ENCODE data around the gene THSD7A. TPM values are rescaled to one million over a fixed set of nuclear protein-coding genes. Genes with fewer than 3 reads are reported as not detected.

THSD7A gene
- total and polyA plus RNA-seq, 2 of the 4 experiments (the other 2 are of a cell fraction) = 0.02 to 0.18 TPM

GRCh38 chr7:11434366-11434765 is 397.6 kb downstream of the THSD7A start:
- Histone ChIP-seq H3K27me3 (ENCODE audit: control insufficient read depth, insufficient read depth, low read length) (no peaks in the 10 kb centered on the region), H3K4ac (ENCODE audit: low read depth, low read length) (no peak overlapping the region), H2BK15ac (ENCODE audit: low read depth, low read length) (no peak overlapping the region), H3K9ac (ENCODE audit: low read depth, low read length) (no peak overlapping the region), H4K91ac (ENCODE audit: insufficient read depth, low read depth, low read length) (no peak overlapping the region), H3K4me2 (ENCODE audit: low read depth, low read length) (no peak overlapping the region), H4K20me1 (ENCODE audit: insufficient read depth, low read length) (no peaks in the 10 kb centered on the region), H3K23ac (ENCODE audit: low read depth, low read length) (no peak overlapping the region), H2AFZ (replicated peaks; ENCODE audit: low read length, poor library complexity) (no peak overlapping the region), H2BK120ac (ENCODE audit: low read depth, low read length) (no peak overlapping the region), H2AK9ac (replicated peaks; ENCODE audit: low read depth, low read length, poor library complexity) (no peak overlapping the region), H3K79me1 (ENCODE audit: low read depth in 1 of 2, low read length in 2 of 2) (no peaks in the 10 kb centered on the region), H4K8ac (ENCODE audit: low read depth in 2 of 2, low read length in 2 of 2) (no peak overlapping the region), H3K18ac (ENCODE audit: low read depth, low read length) (no peak overlapping the region), H3K56ac (ENCODE audit: extremely low read depth, insufficient read depth, low read length) (no peak overlapping the region), H2BK20ac (ENCODE audit: low read depth, low read length) (no peak overlapping the region), H3K4me3 (ENCODE audit: insufficient read depth, low read depth, low read length) (no peak overlapping the region), H3K9me1 (ENCODE audit: insufficient read depth, low read length) (no peaks in the 10 kb centered on the region), H3K27ac (ENCODE audit: insufficient read depth, low read length) (no peak overlapping the region), H2AK5ac (ENCODE audit: low read depth, low read length) (no peak overlapping the region), H3K36me3 (ENCODE audit: control insufficient read depth, insufficient read depth, low read length) (no peaks in the 10 kb centered on the region), H4K5ac (ENCODE audit: low read depth, low read length) (no peak overlapping the region), H2BK5ac (ENCODE audit: low read depth, low read length, poor library complexity, severe bottlenecking) (no peak overlapping the region), H3K14ac (replicated peaks; ENCODE audit: low read depth, low read length) (no peak overlapping the region), H3K9me3 (ENCODE audit: control insufficient read depth, insufficient read depth, low read length) (no peaks in the 10 kb centered on the region), H3K4me1 (ENCODE audit: control insufficient read depth, insufficient read depth, low read length) (no peaks in the 10 kb centered on the region)
- intact Hi-C loops (cut with micrococcal nuclease) (no loop called here), dilution Hi-C loops (cut with HindIII; ENCODE audit: low sequenced_read_pairs, unreplicated experiment) (no loop called here), in situ Hi-C loops (cut with MboI; ENCODE audit: low sequenced_read_pairs) (loop anchor here (25.0 kb wide), 3 partner anchors 628 to 1053 kb away; no protein-coding TSS in a partner anchor)
- ATAC-seq (ENCODE audit: low read depth) (no peak), DNase-seq (no peak)
- CTCF ChIA-PET = no interaction called here
- POLR2A ChIA-PET (ENCODE audit: unreplicated experiment) = no interaction called here
- TF ChIP-seq ELK1 (IDR thresholded peaks at IDR 0.05; ENCODE audit: borderline replicate concordance, low read depth, low read length) (no peak), RAD21 (IDR thresholded peaks at IDR 0.05; ENCODE audit: low read length) (no peak), MAZ (IDR thresholded peaks at IDR 0.05; ENCODE audit: borderline replicate concordance, low read depth, low read length) (no peak), BHLHE40 (IDR thresholded peaks at IDR 0.05; ENCODE audit: low read depth, low read length) (no peak), MAFK (IDR thresholded peaks at IDR 0.05; ENCODE audit: low read depth, low read length) (no peak), CHD1 (IDR thresholded peaks at IDR 0.05; ENCODE audit: low read depth, low read length) (no peak), FOS (IDR thresholded peaks at IDR 0.05; ENCODE audit: low read depth, low read length) (no peak), USF2 (IDR thresholded peaks at IDR 0.05; ENCODE audit: low read depth, low read length) (no peak), CEBPB (IDR thresholded peaks at IDR 0.05; ENCODE audit: low read depth, low read length) (no peak), RFX5 (IDR thresholded peaks at IDR 0.05; ENCODE audit: low read depth, low read length) (no peak), MXI1 (IDR thresholded peaks at IDR 0.05; ENCODE audit: borderline replicate concordance, low read depth, low read length) (no peak), POLR2A (IDR thresholded peaks at IDR 0.05; ENCODE audit: low read depth, low read length) (no peak), RCOR1 (IDR thresholded peaks at IDR 0.05; ENCODE audit: insufficient replicate concordance, low read length) (no peak), SMC3 (IDR thresholded peaks at IDR 0.05; ENCODE audit: low read depth, low read length) (no peak), CTCF (conservative IDR thresholded peaks at IDR 0.05; ENCODE audit: low read depth, low read length) (no peak)
- no TSS peak for BruUV-seq (replicated peaks)

All from IMR-90 (cell line).